Stimulated activated CD4-positive, alpha-beta T cell treated with anti-CD3 and anti-CD28 coated beads, Interleukin-2, amount 100 ng/mL, for 4 hours (primary cell): ENCODE measurements around the gene BAG3.
"Not testable (repeated sequence)": the region's sequence is repeated elsewhere in the genome, so short reads cannot be mapped to it uniquely, and the experiment has no call there.

Experiments used
- DNase-seq: peaks from one replicate; pipeline ENCODE4 v3.0.0-alpha.2; 2020; ENCODE audit warnings: low read depth

The BAG3 gene

DNA sequence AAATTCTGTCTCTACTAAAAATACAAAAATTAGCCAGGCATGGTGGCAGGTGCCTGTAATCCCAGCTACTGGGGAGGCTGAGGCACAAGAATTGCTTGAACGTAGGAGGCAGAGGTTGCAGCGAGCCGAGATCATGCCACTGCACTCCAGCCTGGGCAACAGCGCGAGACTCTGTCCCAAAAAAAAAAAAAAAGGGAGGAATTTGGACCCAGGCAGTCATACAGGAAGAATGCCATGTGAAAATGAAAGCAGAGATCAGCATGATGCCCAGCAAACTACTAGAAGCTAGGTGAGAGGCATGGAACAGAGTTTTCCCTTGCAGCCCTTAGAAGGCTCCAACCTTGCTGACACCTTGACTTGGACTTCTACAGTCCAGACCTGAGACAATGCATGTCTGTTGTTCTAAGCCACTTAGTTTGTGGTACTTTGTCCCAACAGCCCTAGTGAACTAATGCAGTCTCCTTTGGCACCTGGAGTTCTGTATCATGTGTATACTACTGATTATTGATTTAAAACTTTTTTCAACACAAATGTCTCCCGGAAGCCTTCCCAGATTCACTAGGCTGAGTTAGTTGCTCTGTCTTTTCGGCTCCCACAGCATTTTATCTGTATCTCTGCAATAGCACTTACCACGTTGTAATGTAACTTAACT is 10.2 kb upstream of the BAG3 start:
- DNase-seq: no peak

DNA sequence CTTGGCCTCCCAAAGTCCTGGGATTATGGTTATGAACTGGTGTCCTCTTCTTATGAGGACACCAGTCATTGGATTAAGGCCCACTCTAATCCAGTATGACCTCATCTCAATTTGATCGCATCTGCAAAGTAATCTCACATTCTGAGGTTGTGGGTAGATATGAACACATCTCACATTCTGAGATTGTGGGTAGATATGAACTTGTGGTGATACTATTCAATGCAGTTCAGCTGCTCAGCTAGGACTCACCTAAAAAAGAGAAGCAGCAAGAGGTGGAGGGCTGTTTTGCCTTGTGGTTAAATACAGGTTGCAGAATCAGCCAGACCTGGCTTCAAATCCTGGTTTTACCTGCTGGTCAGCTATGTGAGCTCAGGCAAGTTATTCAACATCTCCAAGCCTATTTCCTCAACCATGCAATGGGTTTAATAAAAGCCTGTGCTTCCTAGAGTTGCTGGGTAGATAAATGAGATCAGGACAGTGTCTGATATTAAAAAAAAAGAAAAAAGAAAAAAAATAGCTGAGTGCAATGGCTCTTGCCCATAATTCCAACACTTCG is 8.5 kb upstream of the BAG3 start:
- no peak for DNase-seq

DNA sequence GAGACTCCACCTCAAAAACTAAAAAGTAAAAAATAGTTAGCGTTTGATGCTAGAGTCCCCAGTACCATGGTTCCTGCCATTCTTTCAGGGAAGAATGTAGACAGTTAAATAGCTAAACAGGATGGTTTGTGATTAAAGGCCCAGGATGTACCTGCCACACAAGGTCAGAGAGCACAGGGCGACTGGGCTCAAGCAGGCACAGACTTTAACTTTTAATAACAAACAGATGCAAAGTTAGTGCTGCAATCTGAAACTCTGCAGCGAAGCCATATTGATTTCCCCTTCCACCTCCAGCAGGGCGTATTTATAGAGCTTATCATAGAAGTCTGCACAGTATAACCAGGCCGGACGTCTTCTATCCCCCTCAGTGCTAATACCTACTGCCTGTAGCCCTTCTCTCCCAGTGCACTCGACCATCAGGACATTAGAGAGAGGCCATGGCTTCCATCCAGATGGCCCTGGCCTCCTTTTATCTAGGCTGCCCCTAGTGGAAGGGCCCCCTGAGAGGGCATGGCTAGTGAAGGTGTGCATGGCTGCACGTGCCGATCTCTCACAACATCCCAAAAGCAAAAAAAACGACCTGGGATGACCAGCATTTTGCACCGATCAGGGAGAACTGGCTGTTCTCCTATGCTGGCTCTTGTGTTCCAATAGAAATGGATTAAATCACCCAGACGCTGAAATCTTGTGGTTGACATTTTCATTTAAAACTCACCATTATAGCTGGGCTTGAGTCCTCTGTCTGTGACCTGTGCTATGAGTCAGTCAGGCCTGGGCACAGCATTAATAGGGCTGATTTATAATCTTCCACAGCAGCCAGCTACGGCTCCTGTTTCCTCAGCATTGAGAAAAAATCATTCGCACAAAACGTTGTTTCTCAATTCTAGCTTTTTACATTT is 7.6 kb upstream of the BAG3 start:
- no peak for DNase-seq

DNA sequence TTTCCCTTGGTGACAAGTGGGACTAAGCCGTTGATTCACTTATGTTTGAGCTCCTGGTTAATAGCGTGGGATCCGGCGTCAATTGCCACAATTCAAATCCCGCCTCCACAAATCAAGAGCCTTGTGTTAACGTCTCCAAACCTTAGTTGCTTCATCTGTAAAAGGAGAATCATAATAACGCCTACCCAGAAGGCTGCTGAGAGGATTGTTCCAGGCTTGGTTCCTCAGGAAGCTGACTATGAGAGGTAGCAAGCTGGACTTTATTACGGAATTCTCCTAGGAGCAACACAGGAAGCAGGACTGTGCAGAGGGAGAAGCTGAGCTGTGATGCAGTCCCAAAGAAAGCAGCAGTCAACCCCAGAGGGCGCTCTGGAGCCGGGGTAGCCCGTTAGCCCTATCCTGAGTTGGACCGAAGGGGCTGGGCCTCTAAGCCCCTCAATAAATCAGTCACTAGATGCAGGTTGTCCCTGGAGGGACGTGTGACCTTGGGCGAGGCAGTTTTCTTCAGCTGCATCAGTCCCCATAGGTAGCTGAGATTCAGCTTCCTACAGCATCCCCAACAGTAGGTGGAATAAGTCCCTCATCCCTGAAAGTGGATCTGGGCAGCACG is 6.9 kb upstream of the BAG3 start:
- no peak for DNase-seq

GRCh38 chr10:119644994-119645393 is 6.2 kb upstream of the BAG3 start:
- no peak for DNase-seq

DNA sequence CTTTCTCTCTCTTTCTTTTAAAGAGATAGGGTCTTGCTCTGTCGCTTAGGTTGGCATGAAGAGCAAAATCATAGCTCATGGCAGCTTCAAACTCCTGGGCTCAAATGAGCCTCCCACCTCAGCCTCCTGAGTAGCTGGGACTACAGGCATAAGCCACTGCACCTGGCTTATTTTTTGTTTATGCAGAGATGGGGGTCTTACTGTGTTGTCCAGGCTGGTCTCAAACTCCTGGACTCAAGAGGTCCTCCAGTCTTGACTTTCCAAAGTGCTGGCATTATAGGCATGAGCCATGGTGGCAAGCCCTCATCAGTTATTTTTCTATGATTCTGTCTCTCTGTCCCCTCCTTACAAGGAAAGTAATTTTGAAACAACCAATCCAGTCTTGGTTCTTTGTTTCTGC is 1.1 kb upstream of the BAG3 start:
- DNase-seq: no peak

DNA sequence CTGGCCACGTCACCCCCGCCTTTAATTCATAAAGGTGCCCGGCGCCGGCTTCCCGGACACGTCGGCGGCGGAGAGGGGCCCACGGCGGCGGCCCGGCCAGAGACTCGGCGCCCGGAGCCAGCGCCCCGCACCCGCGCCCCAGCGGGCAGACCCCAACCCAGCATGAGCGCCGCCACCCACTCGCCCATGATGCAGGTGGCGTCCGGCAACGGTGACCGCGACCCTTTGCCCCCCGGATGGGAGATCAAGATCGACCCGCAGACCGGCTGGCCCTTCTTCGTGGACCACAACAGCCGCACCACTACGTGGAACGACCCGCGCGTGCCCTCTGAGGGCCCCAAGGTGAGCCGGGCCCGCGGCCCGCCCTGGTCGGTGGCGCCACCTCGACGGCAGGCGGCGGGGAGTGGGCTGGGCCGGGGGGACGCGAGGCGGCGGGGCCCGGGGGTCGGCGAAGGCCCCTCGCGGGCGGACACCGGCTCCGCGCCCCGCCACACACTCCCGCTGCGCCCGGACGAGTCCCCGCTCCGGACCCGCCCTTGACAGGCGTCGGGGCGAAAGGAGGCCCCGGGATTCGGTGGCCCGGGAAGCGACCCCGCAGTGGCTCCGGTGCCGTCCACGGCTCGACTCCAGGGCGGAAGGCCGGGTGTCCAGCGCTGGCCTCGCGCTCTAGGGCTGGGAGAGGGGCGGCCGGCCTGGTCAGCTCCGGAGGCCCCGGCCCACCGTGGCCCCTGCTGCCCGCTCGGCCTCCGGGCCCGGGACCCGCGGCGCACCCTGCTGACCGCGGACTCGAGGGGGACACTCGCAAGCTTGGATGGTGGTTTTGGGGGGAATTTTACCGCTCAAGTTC is 557 bp downstream of the BAG3 start:
- peak; percentile 6 for DNase-seq

GRCh38 chr10:119652361-119652730 is 1.2 kb downstream of the BAG3 start:
- no peak for DNase-seq

- DNase-seq: no peak
These were observed 2.0 kb downstream of the BAG3 start for GRCh38 chr10:119653209-119653608.

- no peak for DNase-seq
These were observed 2.7 kb downstream of the BAG3 start for GRCh38 chr10:119653916-119654315.

DNA sequence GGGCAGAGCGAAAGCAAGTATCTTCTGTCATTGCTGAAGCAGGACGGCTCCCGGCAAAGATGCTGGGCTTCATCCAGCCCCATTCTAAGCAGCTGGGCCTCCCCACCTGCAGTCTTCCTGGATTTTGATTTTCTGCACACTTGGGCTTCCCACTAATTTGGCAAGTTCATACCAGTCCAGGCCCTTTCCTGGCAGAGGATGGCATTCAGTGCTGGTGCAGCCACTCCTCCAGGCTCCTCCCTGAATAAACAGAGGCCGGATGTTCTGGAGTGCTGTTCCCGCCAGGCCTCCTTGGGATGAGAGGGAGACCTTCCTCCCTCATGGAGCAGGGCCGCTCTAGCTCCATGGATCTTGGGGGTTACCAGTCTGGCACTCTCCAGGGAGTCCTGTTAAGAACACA is 3.4 kb downstream of the BAG3 start:
- no peak for DNase-seq

GRCh38 chr10:119655566-119656001 is 4.4 kb downstream of the BAG3 start:
- peak; percentile 28 for DNase-seq

DNA sequence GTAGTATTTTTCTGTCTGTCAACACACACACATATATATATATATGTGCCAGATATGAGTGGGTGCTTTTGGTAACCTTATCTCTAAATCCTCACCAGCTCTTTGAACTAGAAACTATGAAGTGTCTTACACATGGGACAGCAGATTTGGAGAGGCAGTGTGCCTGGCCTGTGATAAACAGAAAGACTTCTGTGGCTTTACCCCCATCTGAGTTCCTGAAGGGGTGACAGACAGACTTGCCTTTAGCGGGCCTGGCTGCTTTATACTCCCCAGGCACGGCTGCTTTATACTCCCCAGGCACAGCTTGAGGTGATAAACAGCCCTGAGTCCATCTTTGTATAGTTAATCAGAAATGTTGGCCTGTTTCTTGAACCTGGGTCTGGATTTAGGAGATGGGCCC is 5.6 kb downstream of the BAG3 start:
- no peak for DNase-seq

DNA sequence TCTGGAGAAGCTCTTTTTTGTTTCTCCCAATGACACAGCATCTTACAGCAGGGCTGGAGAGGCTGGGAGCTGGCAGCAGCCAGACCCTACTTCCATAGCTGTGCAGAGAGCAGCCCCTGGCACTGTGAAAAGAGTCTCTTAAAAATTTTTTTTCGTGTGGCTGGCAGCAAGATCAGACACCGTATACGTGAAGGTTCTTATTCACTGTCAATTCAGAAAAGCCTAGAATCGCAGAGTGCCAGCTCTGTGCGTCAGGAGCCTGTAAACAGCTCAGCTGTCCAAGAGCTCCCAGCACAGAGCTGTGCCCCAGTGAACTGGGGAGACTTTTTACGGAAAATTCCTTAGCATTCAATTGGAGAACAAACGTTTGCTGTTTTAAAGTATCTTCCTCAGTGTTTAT is 6.5 kb downstream of the BAG3 start:
- DNase-seq: no peak

DNA sequence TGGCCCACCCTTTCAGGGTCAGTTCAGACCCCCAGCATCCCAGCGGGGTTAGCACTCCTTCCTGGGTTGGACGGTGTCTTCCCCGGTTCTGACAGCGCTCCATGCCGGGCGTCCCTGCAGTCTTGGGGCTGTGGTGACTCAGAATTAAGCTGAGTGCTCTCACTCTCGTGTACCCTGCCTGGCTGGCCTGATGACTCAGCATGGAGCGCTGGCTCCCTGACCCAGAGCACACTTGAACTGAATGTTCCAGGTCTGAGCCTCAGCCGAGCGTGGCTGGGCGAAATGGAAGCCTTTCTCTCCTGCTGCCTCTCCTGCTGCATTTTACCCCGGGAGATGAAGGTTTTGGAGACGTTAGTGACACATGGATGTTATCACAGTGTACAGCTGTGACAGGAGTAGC is 7.1 kb downstream of the BAG3 start:
- DNase-seq: peak; percentile 9

- DNase-seq: no peak
These were observed 8.8 kb downstream of the BAG3 start for GRCh38 chr10:119659951-119660350.

- DNase-seq: not testable (repeated sequence)
These were observed 11.0 kb downstream of the BAG3 start for GRCh38 chr10:119662076-119662605.

DNA sequence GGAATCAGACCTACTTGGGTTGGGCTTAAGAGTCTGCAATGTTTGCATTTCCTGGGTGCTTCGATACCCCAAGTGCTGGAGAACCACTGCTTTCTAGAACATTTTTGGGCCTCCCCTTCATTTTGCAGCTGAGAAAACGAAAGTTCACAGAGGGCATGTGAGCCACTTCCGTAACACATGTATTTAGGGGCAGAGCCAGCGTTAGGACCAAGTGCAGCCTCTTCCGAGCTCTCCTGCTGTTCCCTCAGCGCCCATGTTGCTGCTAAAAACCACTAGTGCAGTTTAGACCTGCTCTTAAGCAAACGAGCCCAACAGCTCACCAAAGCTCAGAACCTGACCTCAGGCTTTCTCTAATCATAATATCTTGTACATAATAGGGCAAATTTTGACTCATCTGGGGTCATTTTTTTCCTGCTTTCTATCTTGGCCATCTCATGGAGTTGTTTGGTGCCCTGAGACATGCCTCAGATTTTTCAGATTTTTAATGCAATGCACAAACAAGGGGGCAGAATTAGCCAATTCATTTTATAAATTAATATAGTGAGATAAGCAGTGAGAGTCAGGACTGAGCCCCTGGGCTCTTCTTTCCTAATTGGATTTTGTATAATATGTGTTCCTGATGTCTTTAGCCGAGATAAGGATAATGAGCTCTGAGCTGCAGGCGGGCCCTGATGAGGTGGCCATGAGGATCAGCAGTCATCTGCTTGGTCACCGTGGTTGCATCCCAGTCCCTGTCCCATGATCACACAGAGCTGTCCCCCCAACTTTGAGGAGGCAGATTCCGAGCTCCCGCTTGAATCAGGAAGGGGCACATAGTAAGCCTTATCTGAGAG is 12.9 kb downstream of the BAG3 start:
- DNase-seq: no peak

DNA sequence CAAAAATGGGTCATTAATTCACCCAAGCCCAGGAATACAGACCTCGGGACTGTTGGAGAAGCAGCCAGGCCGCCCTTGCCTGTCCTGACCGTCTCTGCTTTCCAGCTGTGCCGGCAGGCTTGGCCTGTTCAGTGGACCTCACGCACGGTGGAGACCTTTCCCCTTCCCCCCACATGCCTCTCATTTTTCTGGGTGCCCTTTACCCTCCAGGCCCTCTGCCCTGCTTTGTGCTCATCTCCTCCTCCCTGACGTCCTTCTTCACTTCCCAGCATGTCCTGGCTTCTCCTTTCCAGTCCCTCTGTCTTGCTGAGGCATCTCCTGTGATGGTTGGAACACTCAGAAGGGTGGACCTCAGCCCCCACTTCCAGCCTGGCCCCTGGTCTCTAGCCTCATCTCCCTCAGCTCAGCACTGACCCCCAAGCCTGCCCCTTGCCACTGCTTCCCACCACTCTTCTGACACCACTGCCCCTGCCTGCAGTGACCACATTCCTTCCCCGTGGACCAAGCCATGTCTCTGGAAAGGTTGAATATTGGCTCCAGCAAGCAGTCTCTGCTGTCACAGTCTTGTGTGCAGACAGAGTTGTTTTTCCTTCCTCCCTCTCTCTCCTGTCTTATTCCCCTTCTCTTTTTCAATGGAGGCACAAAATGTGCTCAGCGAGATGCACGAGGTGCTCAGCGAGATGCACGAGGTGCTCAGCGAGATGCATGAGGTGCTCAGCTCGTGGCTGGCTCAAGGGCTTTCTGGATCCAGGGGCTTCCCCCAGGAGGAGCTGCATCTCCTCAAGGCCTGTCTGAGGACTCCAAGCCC is 14.9 kb downstream of the BAG3 start:
- no peak for DNase-seq

DNA sequence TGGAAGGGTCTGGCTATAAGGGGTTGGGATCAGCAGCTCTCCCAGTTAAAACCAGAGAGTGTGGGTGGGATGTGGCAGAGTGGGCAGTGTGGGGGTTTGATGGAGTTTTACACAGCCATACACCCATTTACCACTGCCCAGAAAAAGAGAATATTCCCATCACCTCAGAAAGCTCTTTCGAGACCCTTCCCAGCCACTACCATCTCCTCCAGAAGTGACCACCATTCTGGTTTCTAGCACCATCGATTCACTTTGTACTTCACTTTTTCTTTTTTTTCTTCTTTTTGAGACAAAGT is 15.5 kb downstream of the BAG3 start:
- DNase-seq: no peak
